Epidermal melanocyte (primary cell): ENCODE data around the gene RBM15.
A peak's percentile ranks its signal among the peaks of the same experiment; 100 is the strongest.

Experiments
- DNase-seq: peaks from one replicate; pipeline ENCODE4 v3.0.0; 2011; ENCODE audit warnings: low spot score; ENCODE audit not compliant: insufficient read length

The RBM15 gene, protein sequence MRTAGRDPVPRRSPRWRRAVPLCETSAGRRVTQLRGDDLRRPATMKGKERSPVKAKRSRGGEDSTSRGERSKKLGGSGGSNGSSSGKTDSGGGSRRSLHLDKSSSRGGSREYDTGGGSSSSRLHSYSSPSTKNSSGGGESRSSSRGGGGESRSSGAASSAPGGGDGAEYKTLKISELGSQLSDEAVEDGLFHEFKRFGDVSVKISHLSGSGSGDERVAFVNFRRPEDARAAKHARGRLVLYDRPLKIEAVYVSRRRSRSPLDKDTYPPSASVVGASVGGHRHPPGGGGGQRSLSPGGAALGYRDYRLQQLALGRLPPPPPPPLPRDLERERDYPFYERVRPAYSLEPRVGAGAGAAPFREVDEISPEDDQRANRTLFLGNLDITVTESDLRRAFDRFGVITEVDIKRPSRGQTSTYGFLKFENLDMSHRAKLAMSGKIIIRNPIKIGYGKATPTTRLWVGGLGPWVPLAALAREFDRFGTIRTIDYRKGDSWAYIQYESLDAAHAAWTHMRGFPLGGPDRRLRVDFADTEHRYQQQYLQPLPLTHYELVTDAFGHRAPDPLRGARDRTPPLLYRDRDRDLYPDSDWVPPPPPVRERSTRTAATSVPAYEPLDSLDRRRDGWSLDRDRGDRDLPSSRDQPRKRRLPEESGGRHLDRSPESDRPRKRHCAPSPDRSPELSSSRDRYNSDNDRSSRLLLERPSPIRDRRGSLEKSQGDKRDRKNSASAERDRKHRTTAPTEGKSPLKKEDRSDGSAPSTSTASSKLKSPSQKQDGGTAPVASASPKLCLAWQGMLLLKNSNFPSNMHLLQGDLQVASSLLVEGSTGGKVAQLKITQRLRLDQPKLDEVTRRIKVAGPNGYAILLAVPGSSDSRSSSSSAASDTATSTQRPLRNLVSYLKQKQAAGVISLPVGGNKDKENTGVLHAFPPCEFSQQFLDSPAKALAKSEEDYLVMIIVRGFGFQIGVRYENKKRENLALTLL

DNA sequence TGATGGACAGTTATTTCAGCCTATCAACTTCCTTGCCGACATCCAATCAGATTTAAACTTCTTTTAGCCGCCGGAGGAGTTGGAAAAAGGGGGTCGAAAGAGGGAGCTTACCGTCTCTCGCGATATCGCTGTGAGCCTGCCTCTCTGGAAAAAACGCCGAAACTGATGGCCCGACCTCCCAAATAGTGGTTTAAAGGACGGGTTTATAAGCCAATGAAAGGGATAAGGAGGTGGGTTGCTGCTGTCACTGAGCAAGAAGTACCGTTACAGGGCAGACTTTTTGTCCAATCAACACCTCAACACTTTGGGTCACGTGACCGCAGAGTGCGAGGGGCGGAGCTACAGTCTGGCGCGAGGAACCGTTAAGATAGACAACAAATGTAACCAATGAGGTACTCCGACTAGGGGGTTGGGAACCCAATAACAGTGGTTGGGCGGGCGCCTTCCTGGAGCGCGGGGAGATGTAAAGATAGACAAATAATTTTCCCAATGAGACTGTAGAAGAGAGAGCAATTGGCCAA is at the start of gene RBM15:
TSS of gene RBM15 (plus strand) at position 492 of the 521 bp plus-strand sequence. CDS start at position 521, 29 bp downstream.
- peak; percentile 93 for DNase-seq

DNA sequence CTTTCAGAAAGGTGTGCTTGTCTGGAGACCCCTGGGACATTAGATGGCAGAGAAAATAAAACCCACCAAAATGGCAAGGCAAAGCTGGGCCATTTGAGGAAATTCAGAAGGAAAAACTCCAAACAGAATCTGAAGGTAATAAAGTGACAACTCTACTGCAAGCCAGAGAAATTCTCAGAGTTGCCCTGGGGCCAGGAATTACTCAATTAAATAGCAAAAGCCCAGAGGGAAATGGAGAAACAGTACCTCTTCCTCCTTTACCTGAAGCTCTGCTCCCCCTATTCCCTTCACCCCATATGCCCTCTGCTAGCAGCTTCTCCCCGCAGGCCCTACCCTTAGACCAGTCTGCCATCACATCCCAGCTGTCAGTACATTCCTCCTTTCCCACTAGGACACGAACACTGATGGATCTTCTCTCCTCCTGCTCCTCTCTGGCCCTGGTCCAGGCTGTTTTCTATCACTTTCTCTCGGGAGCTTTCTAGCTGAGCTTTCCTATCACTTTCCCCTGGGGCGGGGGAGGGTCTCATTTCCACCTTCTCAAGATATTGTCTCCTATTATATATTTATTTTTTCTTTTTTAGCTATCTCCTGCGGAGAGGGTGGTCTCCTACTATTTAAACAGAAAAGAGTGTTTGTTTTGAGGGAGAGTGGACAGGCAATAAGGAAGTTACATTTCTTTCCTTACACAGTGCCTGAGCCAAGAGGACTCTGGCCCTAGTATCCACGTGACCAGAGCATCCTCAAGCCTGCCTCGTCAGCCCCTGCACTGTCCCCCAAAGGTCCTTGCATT is 47.7 kb upstream of the RBM15 start:
- no peak for DNase-seq

DNA sequence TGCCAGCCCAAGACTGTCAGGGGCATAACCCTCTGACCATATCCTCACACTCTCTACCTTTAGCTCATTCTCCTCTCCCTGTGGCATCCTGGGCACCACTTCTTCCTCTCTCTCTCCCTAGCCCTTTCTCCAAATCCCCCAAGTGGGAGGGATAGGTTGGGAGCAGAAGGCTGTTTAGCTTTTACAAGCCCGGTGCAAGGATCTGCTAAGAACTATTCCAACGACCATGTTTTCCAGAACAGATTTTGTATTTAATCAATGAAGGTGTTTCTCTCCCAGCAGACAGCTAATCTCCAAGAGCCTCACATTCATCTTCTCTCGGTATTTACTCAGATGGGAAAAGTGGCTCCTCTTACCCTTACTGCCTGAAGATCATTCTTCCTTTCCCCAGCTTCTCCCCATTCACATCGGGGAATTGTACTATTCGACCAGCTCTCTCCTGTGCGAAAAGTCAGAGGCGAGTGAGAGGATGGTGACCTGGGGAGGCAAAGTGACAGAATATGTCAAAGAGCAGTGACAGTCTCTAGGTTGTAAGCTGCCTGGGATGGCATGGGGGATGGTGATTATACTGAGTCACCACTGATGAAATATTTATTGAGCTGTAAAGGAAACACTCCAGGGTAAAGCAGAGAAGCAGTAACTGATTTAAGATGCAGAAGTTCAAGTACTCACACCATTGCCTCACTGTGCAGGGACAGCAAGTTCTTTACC is 47.0 kb upstream of the RBM15 start:
- no peak for DNase-seq

DNA sequence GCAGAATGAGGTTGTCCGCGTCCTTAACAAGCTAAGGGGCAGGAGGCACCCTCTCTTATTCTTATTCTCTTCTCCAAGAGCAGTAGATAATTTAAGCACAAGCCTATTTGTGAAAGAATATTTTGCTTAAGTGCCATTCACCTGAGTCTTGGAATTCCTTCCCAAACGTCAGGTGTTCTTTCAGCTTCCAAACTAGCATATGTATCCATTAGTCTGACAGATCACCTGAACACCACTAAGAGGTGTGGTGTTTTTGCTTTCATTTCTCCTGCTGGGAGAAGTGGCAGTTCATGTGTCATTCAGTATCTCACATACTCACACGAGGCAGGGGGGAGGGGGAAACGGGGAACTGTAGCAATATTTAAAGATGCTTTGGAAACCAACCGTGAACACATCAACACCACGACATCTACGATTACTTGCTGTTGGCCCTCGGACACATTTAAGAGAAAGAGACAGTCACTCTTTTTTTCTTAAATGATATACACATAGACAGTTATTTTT is 45.5 kb upstream of the RBM15 start:
- no peak for DNase-seq

DNA sequence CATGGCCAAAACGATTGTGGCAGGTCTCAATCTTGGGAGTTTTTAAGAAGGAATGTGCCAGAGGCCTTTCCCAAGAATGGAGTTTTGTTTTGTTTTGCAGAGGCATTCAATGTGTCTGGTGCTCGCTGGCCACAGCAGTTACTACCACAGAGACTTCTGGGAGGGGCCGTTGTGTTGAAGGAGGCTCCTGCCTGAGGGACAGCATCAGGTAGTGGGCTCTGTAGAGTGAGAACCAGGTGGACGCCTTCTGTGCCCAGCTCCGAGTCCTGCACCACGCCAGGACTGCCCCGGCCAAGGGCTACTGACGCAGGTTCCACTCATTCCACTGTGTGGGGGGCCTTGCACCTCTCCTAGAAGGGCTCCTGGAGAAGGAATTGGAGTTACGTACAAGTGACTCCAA is 44.9 kb upstream of the RBM15 start:
- DNase-seq: no peak

DNA sequence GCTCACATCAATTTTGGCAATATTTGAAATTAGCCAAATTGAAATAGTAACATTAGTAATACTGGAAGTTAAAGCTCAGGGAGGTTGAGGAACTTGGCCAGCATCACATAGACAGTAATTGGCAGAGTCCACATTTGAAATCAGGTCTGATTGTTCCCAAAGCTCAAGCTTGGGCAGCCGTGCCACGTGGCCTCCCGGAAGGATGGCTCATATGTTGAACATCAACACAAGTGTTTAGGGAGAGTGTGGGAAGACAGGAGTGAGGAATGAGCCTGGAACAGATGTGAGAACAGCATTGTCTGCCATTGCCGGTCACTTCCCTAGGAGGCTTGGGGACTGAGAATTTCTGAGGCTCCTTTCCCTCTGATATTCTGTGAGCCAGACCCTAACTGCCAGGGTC is 40.2 kb upstream of the RBM15 start:
- DNase-seq: no peak

DNA sequence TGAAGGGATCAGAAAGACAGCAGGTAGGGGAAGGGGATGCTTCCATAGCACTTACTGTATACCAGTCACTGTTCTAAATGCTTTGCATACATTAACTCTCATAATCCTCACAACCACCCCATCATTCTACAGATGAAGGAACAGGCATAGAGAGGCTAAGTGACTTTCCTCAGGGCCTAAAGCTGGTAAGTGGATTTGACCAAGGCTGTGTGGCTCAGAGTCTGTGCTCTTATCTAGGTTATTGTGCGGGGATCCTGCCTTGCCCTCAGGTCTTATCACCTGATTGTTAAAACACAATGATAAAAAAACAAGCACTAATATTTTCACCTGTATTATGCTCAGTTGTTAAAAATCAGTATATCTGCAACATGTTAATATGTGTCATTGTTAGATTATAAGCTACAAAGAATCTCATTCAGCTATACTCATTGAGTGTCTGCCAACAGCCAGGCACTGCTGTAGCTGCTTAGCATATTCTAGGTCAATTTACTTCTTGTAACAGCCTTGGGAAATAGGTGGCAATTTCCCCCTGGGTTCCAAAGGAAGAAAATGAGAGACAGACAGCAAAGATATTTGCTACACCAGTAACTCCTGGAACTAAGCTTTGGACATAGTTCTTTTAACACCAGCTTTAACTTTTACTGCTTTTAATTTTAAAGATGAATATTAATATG is 38.6 kb upstream of the RBM15 start:
- DNase-seq: no peak

DNA sequence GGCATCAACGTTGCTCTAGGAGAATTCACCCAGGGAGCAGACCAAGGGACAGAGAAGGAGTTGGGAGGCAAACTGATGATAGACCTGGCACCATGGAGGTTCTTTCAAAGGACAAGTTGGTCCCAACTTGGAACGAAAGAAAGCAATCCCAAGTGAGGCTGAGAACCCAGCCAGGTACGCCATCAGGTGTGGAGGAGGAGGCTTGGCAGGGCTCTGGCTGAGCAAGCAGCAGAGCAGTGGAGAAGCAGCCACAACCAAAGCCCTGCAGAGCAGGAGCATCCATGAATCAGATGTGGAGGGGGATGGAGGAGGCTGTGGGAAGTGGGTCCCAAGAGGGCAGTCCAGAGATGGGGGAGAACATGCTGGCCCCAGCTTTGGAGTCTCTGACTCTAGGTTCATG is 36.3 kb upstream of the RBM15 start:
- no peak for DNase-seq

DNA sequence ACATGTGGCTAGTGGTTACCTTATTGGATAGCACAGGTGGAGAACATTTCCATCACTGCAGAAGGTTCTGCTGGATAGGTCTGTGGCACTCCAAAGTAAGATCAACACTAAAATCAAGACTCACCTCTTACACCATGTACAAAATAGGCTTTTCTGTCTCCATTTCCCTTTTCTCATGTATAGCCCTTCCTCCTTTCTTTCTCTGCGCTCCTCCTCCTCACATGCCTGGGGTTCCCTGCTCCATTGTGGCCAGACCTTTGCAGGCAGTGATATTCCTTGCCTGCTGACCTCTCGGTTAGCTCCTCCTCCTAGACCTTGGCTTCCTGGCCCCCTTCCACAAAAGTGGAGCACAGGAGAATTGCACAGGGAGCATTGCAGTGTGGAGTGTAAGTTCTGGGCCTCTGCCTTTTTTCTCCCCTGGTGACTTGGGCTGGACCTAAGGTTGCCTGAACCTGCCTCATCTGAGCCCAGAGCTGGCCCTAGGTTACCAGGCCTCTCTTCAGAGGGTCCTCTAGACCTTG is 33.2 kb upstream of the RBM15 start:
- DNase-seq: no peak

DNA sequence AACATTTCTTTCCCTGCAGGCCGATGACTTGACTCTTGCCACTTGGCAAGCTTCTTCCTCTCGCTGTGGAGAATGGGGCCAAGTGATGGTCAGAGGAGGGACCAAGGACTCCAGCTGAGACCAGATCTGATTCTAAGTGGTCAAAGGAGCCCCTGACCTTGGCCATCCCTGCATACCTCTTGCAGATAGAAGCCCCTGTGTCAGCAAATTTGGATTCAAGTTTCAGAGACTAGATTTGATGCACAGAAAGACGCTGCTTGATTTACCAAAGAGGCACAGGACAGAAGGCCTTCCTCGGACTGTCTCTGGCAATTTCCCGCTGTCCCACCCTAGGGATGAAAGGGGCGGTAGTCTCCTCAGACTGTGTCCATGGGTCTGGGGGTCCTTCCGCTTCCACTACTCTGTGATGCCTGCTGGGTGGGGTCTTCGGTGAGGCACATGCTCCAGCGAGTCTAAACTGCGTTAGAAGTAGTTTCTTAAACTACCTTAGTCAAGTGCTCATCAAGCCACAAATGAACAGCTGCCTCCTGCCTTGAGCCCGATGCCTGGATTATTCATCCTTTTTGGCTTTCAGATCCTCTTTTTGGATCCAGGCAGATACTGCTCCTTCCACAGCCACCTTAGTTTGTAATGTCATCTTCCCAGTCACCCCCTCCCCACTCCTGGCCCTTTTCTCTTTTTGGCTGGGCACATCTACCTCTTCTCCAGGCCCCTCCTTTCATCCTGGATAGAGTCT is 31.8 kb upstream of the RBM15 start:
- DNase-seq: no peak

DNA sequence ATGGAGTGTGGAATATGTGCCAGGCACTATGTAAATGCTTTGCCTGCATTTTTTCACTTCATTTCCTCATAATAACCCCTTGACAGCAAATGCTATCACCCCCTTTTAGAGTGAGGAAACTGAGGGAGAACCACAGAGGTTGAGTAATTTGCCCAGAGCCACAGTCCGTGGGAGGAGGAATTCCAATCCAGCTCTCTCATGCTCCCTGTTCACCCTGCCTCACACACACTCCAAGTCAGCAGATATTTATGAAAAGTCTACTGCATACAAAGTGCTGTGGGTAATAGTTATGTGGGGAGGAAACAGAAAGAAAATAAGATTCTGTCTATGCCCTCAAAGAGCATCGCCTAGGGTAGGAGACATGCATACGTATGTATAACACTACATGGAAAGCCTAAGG is 30.9 kb upstream of the RBM15 start:
- no peak for DNase-seq

DNA sequence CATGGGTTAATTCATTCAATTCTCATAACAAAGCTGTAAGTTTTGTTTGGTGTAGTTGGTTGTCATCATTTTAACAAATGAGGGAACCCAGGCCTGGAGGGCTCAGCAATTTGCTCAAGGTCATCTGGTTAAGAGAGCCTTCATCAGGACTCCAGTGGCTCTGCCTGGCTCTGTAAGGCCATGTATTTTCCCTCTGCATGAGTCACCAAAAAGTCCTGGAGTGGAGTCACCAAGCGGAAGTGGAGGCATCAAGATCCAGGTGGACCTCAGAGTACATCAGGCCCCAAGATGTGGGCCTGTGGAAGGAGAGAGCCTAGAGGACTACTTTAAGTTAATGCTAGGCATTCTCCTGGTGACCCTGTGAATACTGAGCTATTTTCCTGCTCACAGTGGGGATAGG is 30.0 kb upstream of the RBM15 start:
- DNase-seq: no peak

DNA sequence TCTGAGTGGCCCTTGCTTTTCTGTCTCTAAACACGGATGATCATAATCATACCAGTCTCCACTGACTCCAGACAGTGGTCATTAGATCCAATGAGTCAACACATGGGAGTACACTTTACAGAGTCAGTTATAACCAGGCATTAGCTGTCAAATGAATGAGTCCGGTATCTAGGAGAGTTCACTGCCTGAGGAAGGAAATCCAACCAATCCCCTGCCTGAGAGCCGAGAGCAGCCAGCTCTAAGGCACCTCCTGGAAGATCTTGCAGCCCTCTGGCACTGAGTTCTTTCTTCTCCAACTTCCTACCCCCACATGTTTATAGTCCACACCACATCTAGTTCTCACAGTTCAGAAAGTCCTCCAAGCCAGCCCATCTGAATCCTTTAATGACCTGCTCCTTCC is 29.4 kb upstream of the RBM15 start:
- no peak for DNase-seq

DNA sequence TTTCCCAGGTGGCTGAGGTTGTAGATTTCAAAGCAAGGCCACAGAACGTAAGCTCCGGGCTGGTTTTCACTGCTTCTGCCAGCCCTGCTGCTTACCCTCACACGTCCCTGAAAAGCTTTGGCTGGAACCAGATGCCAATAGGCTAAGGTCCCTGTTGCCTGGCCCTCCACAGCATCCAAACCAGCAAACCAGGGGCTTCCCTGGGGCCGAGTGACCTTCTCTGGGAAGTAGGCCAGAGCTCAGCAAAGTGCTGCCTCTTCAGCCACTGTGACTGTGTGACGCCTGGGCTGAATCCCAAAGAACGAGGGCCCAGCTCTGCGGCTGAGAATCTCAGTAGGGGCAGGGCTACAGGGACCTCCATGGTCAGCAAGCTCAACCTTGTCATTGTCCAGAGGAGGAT is 28.9 kb upstream of the RBM15 start:
- DNase-seq: no peak

DNA sequence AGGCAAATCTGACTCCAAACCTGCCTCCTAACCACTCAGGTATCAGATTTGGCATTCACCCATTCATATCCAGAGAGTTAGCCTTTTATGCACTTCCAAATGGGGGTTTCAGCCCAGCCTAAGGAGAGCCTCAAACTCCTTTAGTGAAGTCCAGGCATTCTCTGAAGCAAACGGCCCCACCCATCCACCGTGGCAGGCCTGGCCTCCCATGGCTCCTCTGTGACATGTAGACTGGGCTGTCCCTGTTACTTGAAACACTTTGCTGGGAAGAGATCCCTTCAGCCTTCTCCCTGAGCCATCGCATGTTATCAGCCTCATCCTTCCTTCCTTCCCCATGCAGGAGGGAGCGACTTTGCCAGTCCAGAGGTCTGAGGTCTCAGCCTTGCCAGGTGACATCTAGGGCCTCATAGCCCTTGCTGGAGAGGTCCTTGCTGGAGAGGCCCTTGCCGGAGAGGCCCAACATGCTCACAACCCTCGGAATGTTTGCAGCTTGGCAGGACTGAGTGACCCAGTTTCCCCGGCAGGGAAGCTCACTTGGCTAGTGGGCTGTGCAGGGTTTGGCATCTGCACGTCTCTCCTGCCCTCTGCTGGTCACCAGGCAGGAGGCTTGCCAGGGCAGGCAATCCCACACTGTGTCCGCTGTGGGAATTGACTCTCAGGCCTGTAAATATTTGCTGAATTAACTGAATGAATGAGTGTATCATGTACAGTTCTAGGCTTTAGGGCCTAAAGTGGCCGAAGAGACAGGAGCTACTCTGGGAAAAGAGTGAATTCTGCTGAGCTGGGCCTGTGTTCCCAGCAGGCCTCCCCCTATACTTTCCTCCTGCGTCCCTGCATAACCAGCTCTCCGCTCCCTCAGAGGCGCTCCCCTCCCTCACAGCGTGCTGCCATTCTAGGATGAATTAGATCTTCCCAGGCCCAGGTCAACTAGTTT is 26.7 kb upstream of the RBM15 start:
- peak; percentile 76 for DNase-seq

DNA sequence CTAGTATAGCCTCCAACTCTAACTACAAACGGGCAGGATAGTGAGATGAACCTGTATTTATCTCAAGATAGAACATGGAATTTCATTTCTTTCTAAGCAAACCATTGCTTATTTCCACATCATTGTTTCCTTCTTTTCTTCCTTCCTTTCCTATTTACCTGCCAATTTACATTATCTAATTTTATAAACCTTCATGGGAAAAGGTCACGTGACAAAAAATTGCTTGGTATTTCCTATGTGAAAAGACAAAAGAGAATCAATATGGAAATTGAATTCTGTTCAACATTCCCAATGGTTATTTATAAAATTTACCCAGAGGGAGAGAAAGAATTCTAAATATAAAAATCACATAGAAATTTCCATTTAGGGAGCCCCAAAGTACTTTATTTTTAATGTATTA is 22.4 kb upstream of the RBM15 start:
- DNase-seq: no peak

DNA sequence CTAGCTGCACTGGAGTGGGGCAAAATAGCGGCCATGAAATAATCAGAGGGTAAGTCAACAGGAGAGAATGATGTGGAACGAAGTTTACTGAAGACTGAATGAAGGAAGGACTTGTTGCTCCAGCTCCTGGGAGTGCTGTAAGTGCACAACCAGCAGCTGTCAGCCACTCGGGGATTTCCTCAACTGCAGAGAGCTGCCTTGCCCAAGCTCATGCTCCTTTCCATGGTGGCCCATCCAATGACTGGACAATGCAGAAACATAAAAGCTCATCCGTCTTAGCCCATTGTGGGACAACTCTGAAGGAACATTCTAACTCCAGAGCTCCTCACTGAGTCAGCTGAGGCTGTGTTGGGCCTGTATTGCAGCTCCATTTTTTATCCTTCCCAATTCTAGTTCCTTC is 21.1 kb upstream of the RBM15 start:
- DNase-seq: no peak
